HAP-1 (cell line): ENCODE results near the gene B4GALNT2.
"Not testable (repeated sequence)": the region's sequence is repeated elsewhere in the genome, so short reads cannot be mapped to it uniquely, and the experiment has no call there.

Experiments
- DNase-seq, 2 experiments: peaks; one replicate each; pipeline ENCODE4 v3.0.0-alpha.2; 2016 to 2020; ENCODE audit warnings: low spot score in 2 of 2
- H3K27me3 ChIP-seq: fragments of 250-450 bp; sonication (Bioruptor Pico); 2 replicates; pipeline ENCODE4 v1.5.1; 2020; ENCODE audit warnings: low read depth, mild to moderate bottlenecking, moderate library complexity
- H3K36me3 ChIP-seq: fragments of 250-450 bp; sonication (Bioruptor Pico); replicated peaks from 2 replicates; pipeline ENCODE4 v1.5.1; 2020; ENCODE audit warnings: mild to moderate bottlenecking
- H3K4me1 ChIP-seq: fragments of 250-450 bp; sonication (Bioruptor Pico); 2 replicates; pipeline ENCODE4 v1.5.1; 2020; ENCODE audit warnings: mild to moderate bottlenecking
- H3K4me3 ChIP-seq: fragments of 250-450 bp; sonication (Bioruptor Pico); 2 replicates; pipeline ENCODE4 v1.5.1; 2020; ENCODE audit warnings: mild to moderate bottlenecking, moderate library complexity
- H3K9me3 ChIP-seq: fragments of 250-450 bp; sonication (Bioruptor Pico); 2 replicates; pipeline ENCODE4 v1.5.1; 2020; ENCODE audit warnings: mild to moderate bottlenecking, moderate library complexity
- in situ Hi-C: fragments of 300-500 bp; cut with MboI; formaldehyde crosslinking; loops from 3 replicates; pipeline ENCODE4 v1.14.3; 2020; ENCODE audit warnings: low sequenced_read_pairs, inconsistent platforms, mixed read lengths

The B4GALNT2 gene

DNA sequence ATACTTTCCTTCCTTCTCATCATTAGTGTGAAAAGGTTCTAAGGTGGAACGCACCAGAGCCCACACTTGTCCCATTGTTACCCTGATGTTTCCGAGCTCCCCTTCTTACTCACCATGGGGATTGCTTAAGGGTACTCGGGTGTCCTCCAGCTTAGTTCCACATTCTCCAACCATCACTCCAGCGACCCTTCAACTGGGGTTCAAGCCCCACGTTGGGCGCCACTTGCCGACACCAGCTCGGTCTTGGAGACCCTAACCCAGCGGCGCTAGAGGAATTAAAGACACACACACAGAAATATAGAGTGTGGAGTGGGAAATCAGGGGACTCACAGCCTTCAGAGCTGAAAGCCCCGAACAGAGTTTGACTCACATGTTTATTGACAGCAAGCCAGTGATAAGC is 43.4 kb downstream of the B4GALNT2 start:
- H3K4me3 ChIP-seq, H3K36me3 ChIP-seq, H3K9me3 ChIP-seq, H3K4me1 ChIP-seq, H3K27me3 ChIP-seq, DNase-seq: not testable (repeated sequence)
- in situ Hi-C loops = loop anchor here (25.0 kb wide), 1 partner anchor 211 kb away; no protein-coding TSS in a partner anchor

- Histone ChIP-seq H3K36me3 (no peaks in the 10 kb centered on the region), H3K27me3 (no peaks in the 10 kb centered on the region), H3K9me3 (peaks cover 8% of the 10 kb centered on the region), H3K4me3 (no peak overlapping the region), H3K4me1 (no peaks in the 10 kb centered on the region)
- in situ Hi-C loops = loop anchor here (25.0 kb wide), 1 partner anchor 207 kb away; no protein-coding TSS in a partner anchor
- DNase-seq = peak; percentile 54 to 85
These were observed 47.7 kb downstream of the B4GALNT2 start for GRCh38 chr17:49180303-49180702.

GRCh38 chr17:49180998-49181635 is 48.5 kb downstream of the B4GALNT2 start:
- Histone ChIP-seq H3K27me3 (no peaks in the 10 kb centered on the region), H3K4me1 (no peaks in the 10 kb centered on the region), H3K4me3 (no peak overlapping the region), H3K36me3 (no peaks in the 10 kb centered on the region), H3K9me3 (peaks cover 11% of the 10 kb centered on the region)
- DNase-seq = no peak
- in situ Hi-C loops = loop anchor here (25.0 kb wide), 1 partner anchor 206 kb away; no protein-coding TSS in a partner anchor

- in situ Hi-C loops = loop anchor here (25.0 kb wide), 1 partner anchor 204 kb away; no protein-coding TSS in a partner anchor
- no peak for DNase-seq
- Histone ChIP-seq H3K4me3 (no peak overlapping the region), H3K27me3 (no peaks in the 10 kb centered on the region), H3K4me1 (no peaks in the 10 kb centered on the region), H3K36me3 (no peaks in the 10 kb centered on the region), H3K9me3 (peaks cover 5% of the 10 kb centered on the region)
These were observed 50.8 kb downstream of the B4GALNT2 start for GRCh38 chr17:49183341-49183740.

DNA sequence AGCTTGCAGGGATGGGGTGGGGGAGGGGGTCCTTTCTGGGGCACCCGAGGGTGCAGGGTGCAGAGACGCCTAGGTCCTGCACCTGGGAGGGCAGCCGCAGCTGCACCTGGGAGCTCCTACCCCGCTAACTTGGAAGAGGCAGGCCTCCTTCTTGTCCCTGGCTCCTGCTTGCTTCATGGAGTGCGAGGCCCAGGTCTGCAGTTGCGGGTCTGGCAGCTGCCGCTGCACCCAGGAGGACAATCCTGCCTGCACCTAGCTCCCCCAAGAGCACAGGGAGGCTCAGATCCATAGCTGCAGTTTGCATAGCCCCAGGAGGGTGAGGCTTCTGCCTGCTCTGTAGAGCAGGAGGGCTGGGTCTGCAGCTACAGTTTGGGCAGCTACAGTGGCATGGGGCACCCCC is 51.2 kb downstream of the B4GALNT2 start:
- Histone ChIP-seq H3K27me3 (no peaks in the 10 kb centered on the region), H3K4me3 (no peak overlapping the region), H3K36me3 (no peaks in the 10 kb centered on the region), H3K4me1 (no peaks in the 10 kb centered on the region), H3K9me3 (peaks cover 5% of the 10 kb centered on the region)
- no peak for DNase-seq
- in situ Hi-C loops = loop anchor here (25.0 kb wide), 1 partner anchor 204 kb away; no protein-coding TSS in a partner anchor

DNA sequence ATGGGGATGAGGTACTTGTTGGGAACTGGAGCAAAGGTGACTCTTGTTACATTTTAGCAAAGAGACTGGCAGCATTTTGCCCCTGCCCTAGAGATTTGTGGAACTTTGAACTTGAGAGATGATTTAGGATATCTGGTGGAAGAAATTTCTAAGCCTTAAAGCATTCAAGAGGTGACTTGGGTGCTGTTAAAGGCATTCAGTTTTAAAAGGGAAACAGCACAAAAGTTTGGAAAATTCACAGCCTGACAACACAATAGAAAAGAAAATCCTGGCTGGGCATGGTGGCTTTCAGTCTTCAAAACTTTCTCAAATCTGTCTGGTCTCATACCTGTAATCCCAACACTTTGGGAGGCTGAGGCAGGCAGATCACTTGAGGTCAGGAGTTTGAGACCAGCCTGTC is 52.0 kb downstream of the B4GALNT2 start:
- H3K4me3 ChIP-seq = not testable (repeated sequence)

DNA sequence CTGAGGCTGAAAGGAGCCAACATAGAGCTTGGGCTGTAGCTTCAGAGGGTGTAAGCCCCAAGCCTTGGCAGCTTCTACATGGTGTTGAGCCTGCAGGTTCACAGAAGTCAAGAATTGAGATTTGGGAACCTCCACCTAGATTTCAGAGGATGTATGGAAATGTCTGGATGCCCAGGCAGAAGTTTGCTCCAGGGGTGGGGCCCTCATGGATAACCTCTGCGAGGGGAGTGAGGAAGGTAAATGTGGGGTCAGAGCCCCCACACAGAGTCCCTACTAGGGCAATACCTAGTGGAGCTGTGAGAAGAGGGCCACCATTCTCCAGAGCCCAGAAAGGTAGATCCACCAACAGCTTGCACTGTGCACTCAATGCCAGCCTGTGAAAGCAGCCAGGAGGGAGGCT is 52.8 kb downstream of the B4GALNT2 start:
- in situ Hi-C loops = loop anchor here (25.0 kb wide), 1 partner anchor 202 kb away; no protein-coding TSS in a partner anchor
- not testable (repeated sequence) for H3K9me3 ChIP-seq, H3K36me3 ChIP-seq, H3K4me1 ChIP-seq, H3K27me3 ChIP-seq, DNase-seq, H3K4me3 ChIP-seq

More for the DNA sequence above, 52.0 kb downstream of the B4GALNT2 start:
- not testable (repeated sequence) for H3K4me1 ChIP-seq, H3K36me3 ChIP-seq, DNase-seq, H3K9me3 ChIP-seq, H3K27me3 ChIP-seq
- in situ Hi-C loops = loop anchor here (25.0 kb wide), 1 partner anchor 203 kb away; no protein-coding TSS in a partner anchor

DNA sequence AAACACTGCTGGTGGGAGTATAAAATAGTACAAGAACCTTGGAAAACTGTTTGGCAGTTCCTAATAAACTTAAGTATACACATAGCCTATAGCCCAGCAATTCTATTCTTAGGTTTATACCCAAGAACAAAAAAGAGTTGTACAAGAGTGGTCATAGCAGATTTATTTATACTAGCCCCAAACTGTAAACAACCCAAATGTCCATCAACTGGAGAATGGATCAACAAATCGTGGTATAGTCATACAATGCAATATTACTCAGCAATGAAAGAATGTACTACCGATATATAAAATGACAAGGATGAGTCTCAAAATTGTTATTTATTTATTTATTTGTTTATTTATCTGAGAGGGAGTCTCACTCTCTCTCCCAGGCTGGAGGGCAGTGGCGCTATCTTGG is 54.7 kb downstream of the B4GALNT2 start:
- Histone ChIP-seq H3K4me3 (no peak overlapping the region), H3K4me1 (peaks cover 5% of the 10 kb centered on the region; the same call in 1 of the 2 replicates), H3K9me3 (peaks cover 5% of the 10 kb centered on the region), H3K36me3 (no peaks in the 10 kb centered on the region), H3K27me3 (no peaks in the 10 kb centered on the region)
- in situ Hi-C loops = loop anchor here (25.0 kb wide), 1 partner anchor 200 kb away; no protein-coding TSS in a partner anchor
- DNase-seq = no peak

DNA sequence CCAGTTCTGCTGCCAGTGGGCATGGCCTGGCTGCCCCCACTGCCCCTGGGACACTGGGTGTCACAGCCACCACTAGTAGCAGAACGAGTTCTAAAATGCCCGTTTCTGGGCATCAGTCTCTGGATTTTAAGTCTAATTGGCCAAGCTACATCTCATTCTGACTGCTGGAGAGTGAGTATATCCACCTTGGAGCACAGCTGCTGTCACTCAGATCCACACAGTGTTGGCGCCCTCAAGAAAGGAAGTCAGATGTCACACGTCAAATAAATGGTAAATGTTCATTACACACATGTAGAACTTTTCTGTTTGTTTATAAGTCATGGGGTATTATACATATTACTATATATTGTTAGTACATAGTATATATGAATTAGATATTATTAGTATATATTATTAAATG is 58.4 kb downstream of the B4GALNT2 start:
- no peak overlapping the region for H3K4me3 ChIP-seq
- no peaks in the 10 kb centered on the region for H3K27me3 ChIP-seq
- H3K9me3 ChIP-seq = peaks cover under 1% of the 10 kb centered on the region; the same call in 1 of the 2 replicates
- H3K36me3 ChIP-seq = no peaks in the 10 kb centered on the region
- peaks cover 18% of the 10 kb centered on the region for H3K4me1 ChIP-seq
- no peak for DNase-seq
- in situ Hi-C loops = loop anchor here (25.0 kb wide), 1 partner anchor 196 kb away; no protein-coding TSS in a partner anchor

DNA sequence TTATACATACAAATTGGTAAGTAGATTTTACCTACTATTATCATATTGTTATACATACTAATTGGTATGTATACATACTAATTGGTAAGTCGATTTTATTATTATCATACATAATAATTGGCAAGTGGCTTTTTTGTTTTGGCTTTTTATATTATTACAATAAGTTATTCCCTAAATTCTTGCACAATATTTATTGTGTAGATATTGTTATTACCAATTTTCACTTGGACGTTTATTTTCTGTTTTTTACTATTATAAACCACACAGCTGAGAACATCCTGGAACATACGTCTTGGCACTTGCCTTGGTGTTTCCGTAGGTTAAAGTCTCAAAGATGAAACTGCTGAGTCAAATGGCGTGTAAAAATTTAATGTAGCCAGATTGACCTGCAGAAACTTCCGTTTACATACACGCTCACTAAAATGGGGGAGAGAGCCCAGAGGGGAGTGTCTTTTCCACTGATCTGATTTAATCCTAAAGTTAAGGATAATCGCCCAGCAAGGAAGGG is 58.9 kb downstream of the B4GALNT2 start:
- peak overlapping the region; percentile 71 for H3K4me3 ChIP-seq
- no peaks in the 10 kb centered on the region for H3K27me3 ChIP-seq
- no peaks in the 10 kb centered on the region for H3K36me3 ChIP-seq
- no peaks in the 10 kb centered on the region for H3K9me3 ChIP-seq
- H3K4me1 ChIP-seq = peaks cover 19% of the 10 kb centered on the region
- in situ Hi-C loops = loop anchor here (25.0 kb wide), 1 partner anchor 196 kb away; no protein-coding TSS in a partner anchor
- no peak for DNase-seq

DNA sequence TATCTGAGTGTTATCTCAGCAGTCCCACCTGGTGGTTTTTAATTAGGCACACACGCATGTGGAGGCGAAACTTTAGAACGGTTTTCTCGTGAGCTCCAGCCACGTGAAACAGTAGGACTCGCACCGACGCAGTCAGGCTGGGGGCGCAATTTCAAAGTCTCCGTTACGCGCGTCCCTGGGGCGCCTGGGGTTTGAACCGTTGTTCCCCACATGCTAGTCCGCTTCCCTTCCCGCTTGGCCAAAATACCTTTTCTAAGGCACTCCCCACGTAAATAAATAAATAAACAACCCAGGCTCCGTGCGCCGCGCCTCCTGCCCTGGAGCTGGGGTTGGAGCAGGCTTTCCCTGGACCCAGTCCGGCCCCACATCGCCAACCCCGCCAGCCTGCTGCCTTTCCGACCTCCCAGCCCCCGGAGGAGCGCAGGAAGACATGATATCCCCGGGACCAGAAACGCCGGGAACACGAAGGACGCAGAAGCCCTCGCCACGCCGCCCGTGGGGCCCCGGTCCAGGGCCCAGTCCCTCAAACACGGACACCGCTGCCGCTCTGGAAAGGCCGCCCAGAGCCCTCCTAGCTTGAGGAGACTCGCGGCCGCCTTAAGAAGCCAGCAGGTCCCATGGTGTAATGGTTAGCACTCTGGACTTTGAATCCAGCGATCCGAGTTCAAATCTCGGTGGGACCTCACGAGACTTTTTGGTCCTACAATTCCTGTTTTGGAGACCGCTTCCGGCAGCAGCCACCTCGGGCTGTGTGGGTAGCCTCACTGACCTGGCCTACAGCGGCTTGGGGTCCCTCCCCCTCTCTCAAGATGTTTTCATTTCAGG is 59.6 kb downstream of the B4GALNT2 start:
- Histone ChIP-seq H3K36me3 (no peaks in the 10 kb centered on the region), H3K4me1 (peaks cover 19% of the 10 kb centered on the region), H3K4me3 (peak overlapping the region; percentile 71), H3K27me3 (no peaks in the 10 kb centered on the region), H3K9me3 (no peaks in the 10 kb centered on the region)
- peak; percentile 75 to 87 for DNase-seq
- in situ Hi-C loops = loop anchor here (25.0 kb wide), 1 partner anchor 195 kb away; no protein-coding TSS in a partner anchor

DNA sequence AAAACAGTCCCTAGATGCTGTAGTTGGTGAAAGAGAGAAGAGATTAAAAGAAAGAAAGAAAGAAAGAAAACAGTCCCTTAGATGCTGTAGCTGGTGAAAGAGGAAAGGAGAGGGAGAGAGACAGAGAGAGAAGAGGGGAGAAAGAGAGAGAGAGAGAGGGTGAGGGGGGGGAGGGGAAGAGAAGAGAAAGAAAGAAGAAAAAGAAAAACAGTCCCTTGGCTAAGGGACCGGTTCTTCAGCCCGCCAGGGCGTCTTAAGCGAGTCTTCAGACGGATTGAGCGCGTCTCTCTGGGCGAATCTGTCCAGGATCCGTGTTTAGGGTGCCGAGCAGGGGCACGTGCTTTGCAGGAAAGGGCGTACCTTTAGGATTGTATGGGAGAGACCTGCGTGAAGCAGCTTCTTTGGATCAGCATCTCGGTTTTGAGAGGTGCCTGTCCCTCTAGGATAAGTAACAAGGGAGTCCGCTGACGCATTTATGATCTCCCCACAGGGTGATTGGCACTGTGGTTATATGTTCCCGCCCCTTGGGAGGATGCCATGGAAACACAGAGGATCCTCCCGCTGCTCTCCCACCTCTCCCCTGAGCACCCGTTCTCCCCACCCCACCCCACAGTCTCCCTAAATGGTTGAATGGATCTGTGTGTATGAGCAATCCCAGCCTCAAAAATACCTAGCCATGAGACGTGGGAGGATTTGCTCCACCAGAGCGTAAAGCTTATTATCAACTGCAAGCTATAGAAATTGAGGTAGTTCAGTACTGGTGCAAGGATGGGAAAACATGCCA is 61.1 kb downstream of the B4GALNT2 start:
- no peaks in the 10 kb centered on the region for H3K9me3 ChIP-seq
- peak overlapping the region; percentile 71 for H3K4me3 ChIP-seq
- peak; percentile 46 to 80 for DNase-seq
- in situ Hi-C loops = loop anchor here (25.0 kb wide), 1 partner anchor 194 kb away; no protein-coding TSS in a partner anchor
- no peaks in the 10 kb centered on the region for H3K27me3 ChIP-seq
- peaks cover 24% of the 10 kb centered on the region for H3K4me1 ChIP-seq
- H3K36me3 ChIP-seq = no peaks in the 10 kb centered on the region

GRCh38 chr17:49194297-49194607 is 61.7 kb downstream of the B4GALNT2 start:
- Histone ChIP-seq H3K4me3 (no peak overlapping the region), H3K9me3 (no peaks in the 10 kb centered on the region), H3K27me3 (no peaks in the 10 kb centered on the region), H3K4me1 (peaks cover 24% of the 10 kb centered on the region), H3K36me3 (no peaks in the 10 kb centered on the region)
- no peak for DNase-seq
- in situ Hi-C loops = loop anchor here (25.0 kb wide), 1 partner anchor 193 kb away; no protein-coding TSS in a partner anchor
